Nephron progenitor cell (in vitro differentiated cells): Measurements from ENCODE around the gene S100A8.
"Not testable (repeated sequence)": the region's sequence is repeated elsewhere in the genome, so short reads cannot be mapped to it uniquely, and the experiment has no call there.

Experiments used
- DNase-seq: peaks from one replicate; pipeline ENCODE4 v3.0.0; 2021
- H3K27ac Mint-ChIP-seq: 2 replicates; pipeline ENCODE4 v1.8.0; 2021; ENCODE audit warnings: mild to moderate bottlenecking, moderate library complexity, mixed read lengths
- H3K27me3 Mint-ChIP-seq: 2 replicates; pipeline ENCODE4 v1.8.0; 2021; ENCODE audit warnings: mild to moderate bottlenecking, low read depth, mixed read lengths; ENCODE audit not compliant: poor library complexity
- H3K36me3 Mint-ChIP-seq: 2 replicates; pipeline ENCODE4 v1.8.0; 2021; ENCODE audit warnings: low read depth, mixed read lengths
- H3K4me1 Mint-ChIP-seq: 2 replicates; pipeline ENCODE4 v1.8.0; 2021; ENCODE audit warnings: mixed read lengths
- H3K4me3 Mint-ChIP-seq: 2 replicates; pipeline ENCODE4 v1.8.0; 2021; ENCODE audit warnings: mild to moderate bottlenecking, moderate library complexity, mixed read lengths
- H3K9me3 Mint-ChIP-seq: 2 replicates; pipeline ENCODE4 v1.8.0; 2021; ENCODE audit warnings: mild to moderate bottlenecking, moderate library complexity, mixed read lengths
- TF ChIP-seq, protein P1 (sequence below): fragments of 200-600 bp; sonication (generic); IDR thresholded peaks from 2 replicates; pipeline ENCODE4 v1.5.0; 2021; ENCODE audit warnings: antibody characterized with exemption

S100A8 gene

DNA sequence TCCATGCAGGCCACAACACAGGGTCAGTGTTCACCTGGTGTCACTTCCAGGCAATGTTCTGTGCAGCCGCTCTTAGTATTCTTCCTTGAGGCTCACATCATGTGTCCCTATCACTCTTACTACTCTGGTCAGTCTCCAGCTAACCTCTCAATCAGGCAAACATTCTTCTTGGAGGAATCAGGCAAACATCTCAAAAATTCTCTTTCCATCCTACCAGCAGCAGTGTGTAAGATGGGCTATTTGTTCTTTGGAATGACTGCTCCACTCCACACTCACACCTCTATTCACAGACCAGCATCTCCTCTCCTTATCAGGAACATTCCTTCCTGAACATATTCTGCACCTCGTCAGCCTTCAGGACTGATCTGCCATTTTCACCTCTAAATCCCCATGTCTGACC lies 29.4 kb upstream of the S100A8 start:
- Mint-ChIP-seq H3K36me3 (no peaks in the 10 kb centered on the region), H3K4me3 (no peak overlapping the region), H3K27me3 (peaks cover 23% of the 10 kb centered on the region), H3K4me1 (no peaks in the 10 kb centered on the region), H3K27ac (no peak overlapping the region), H3K9me3 (no peaks in the 10 kb centered on the region)
- TF ChIP-seq, protein P1, sequence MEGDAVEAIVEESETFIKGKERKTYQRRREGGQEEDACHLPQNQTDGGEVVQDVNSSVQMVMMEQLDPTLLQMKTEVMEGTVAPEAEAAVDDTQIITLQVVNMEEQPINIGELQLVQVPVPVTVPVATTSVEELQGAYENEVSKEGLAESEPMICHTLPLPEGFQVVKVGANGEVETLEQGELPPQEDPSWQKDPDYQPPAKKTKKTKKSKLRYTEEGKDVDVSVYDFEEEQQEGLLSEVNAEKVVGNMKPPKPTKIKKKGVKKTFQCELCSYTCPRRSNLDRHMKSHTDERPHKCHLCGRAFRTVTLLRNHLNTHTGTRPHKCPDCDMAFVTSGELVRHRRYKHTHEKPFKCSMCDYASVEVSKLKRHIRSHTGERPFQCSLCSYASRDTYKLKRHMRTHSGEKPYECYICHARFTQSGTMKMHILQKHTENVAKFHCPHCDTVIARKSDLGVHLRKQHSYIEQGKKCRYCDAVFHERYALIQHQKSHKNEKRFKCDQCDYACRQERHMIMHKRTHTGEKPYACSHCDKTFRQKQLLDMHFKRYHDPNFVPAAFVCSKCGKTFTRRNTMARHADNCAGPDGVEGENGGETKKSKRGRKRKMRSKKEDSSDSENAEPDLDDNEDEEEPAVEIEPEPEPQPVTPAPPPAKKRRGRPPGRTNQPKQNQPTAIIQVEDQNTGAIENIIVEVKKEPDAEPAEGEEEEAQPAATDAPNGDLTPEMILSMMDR = no peak
- DNase-seq = no peak

DNA sequence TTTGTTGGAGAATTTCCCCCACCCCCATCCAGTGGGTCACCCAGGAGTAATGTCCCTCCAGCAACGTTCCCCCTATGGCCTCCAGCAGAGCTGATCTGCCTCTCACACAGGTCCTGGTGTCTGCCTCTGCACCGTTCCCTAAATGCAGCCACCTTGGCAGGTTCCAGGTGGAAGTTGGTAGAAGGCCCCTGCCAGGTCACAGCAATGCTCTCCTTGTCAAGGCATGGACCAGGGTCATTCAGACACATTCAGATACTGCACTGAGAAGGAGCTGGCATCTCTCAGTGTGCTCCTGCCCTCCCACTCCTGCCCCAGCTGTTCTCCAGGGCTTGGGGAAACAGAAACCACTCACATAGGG lies 28.5 kb upstream of the S100A8 start:
- not testable (repeated sequence) for H3K9me3 Mint-ChIP-seq, DNase-seq, H3K27ac Mint-ChIP-seq, H3K4me3 Mint-ChIP-seq, H3K36me3 Mint-ChIP-seq, H3K4me1 Mint-ChIP-seq
- peaks cover 19% of the 10 kb centered on the region for H3K27me3 Mint-ChIP-seq

DNA sequence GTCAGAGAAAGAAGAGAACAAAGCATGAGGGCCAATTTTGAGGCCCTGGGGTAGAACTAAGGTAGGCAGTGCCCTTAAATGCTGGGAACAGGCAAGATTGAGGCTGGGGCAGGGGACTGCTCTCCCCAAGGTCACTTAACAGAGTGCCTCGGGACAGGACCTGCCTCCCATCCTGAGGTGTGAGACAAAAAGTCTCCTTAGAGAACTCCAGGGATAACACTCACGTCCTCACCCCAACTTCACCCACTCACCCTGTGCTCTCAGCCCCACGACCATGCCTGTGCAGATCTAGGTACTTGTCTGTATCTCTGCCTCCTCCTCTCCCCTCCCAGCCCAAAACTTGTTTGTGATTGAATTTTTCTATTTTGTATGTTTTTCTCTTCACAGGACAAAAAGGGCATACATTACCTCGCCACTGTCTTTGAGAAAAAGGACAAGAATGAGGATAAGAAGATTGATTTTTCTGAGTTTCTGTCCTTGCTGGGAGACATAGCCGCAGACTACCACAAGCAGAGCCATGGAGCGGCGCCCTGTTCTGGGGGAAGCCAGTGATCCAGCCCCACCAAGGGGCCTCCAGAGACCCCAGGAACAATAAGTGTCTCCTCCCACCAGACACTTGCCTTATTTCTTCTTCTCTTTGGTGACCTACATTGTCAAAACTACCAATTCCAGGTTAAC lies 28.0 kb upstream of the S100A8 start:
- H3K36me3 Mint-ChIP-seq, DNase-seq, H3K9me3 Mint-ChIP-seq, H3K4me3 Mint-ChIP-seq, H3K27ac Mint-ChIP-seq, H3K4me1 Mint-ChIP-seq: not testable (repeated sequence)
- H3K27me3 Mint-ChIP-seq = peaks cover 19% of the 10 kb centered on the region

DNA sequence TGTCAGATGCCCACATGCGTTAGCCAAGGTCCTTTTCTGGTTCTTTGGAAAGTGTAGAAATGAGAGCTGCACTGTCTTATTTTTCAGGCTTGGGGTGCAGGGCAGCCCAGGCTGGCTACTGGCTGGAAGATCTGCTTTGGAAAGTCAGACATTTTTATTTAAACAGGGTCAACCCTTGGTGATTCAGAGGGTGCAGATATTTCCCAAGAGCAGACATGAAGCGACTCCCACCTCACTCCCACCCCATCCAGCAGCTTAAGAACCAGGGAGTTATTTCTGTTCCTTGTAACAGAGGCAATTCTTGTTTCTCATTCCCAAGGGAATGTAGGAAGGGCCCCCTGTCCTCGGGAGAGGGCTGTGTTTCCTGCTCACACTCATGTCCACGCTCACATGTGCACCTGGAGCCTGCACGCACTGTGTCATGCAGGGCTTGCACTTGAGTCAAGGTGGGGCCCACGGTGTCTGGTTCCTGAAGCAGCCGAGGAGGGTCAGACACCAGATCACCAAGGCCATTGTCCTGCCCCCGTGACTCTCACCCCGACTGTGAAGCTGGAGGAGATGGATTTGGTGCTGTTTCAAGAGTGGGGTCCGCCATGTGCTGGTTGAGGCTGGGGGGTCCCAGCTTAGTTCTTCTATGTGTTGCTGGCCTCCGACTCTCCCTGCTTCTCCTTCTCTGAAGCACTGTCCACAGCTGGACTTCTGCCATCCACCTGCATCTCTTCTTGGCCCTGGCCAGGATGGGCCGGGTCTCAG lies 26.4 kb upstream of the S100A8 start:
- H3K36me3 Mint-ChIP-seq = no peaks in the 10 kb centered on the region
- no peaks in the 10 kb centered on the region for H3K4me1 Mint-ChIP-seq
- no peak overlapping the region for H3K4me3 Mint-ChIP-seq
- no peak overlapping the region for H3K27ac Mint-ChIP-seq
- peaks cover 6% of the 10 kb centered on the region for H3K9me3 Mint-ChIP-seq
- H3K27me3 Mint-ChIP-seq = peaks cover 19% of the 10 kb centered on the region
- TF ChIP-seq, protein P1 = no peak
- DNase-seq = no peak

DNA sequence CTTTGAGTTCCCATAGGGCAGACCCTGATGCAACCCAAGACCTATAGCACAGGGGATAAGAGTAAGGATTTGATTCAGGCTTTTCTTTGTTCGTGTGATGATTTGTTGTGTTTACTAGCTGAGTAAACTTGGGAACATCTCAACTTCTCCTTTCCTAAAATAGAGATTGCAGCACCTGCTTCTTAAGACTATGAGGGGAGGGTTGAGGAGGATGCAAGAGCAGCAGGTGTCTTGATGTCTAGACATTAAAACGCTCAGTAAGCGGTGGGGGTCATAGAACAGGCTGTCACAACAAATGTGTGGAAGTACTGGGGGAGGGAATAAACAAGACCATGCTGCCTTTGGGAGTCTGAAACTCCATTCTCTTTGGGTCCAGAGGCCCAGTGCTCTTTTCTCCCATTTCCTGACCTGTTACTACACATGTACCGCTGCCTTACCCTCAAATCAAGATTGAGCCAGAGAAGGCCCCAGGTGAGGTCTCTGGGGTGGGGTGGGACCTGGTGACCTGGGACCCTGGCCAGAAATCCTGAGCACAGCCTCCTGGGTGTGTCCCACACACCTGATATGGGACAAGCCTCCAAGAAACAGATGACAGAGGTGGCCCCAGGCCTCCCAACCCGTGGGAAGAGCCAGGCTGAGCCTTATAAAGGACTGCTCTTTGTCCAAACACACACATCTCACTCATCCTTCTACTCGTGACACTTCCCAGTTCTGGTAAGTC lies 25.1 kb upstream of the S100A8 start, which contains the start of gene S100A7A:
S100A7A (plus strand) TSS at position 671 of the 721 bp plus-strand sequence. CDS start 1,563 bp downstream, outside the sequence.
- H3K36me3 Mint-ChIP-seq = no peaks in the 10 kb centered on the region
- TF ChIP-seq, protein P1 = no peak
- no peak within 1 kb of the TSS for H3K4me3 Mint-ChIP-seq
- no peak for DNase-seq
- no peak within 1 kb of the TSS for H3K27ac Mint-ChIP-seq
- no peaks in the 10 kb centered on the region for H3K4me1 Mint-ChIP-seq
- H3K27me3 Mint-ChIP-seq = peaks cover 25% of the 10 kb centered on the region
- peaks cover 14% of the 10 kb centered on the region for H3K9me3 Mint-ChIP-seq

DNA sequence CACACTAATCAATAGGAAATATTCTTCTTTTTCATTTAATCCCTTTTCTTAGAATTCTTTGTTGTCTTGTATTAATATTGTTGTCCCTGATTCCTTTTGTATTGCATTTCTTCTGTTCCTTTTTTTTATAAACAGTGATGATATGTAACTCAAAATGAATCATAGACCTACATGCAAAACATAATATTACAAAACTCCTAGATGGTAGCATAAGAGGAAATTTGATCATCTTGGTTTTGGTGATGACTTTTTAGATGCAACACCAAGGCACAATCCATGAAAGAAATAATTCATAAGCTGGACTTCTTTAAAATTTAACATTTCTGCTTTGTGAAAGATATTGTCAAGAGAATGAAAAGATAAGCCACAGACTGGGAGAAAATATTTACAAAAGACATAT lies 23.1 kb upstream of the S100A8 start:
- H3K36me3 Mint-ChIP-seq, H3K4me3 Mint-ChIP-seq, H3K27ac Mint-ChIP-seq, H3K4me1 Mint-ChIP-seq, DNase-seq: not testable (repeated sequence)
- Mint-ChIP-seq H3K9me3 (peaks cover 24% of the 10 kb centered on the region), H3K27me3 (peaks cover 33% of the 10 kb centered on the region)

DNA sequence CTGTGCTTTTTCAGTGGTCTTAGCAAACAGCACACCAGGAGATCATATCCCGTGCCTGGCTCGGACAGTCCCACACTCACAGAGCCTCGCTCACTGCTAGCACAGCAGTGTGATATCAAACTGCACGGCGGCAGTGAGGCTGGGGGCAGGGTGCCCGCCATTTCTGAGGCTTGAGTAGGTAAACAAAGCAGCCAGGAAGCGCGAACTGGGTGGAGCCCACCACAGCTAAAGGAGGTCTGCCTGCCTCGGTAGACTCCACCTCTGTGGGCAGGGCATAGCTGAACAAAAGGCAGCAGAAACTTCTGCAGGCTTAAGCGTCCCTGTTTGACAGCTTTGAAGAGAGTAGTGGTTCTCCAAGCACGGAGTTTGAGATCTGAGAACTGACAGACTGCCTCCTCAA lies 16.4 kb upstream of the S100A8 start:
- not testable (repeated sequence) for H3K4me3 Mint-ChIP-seq

DNA sequence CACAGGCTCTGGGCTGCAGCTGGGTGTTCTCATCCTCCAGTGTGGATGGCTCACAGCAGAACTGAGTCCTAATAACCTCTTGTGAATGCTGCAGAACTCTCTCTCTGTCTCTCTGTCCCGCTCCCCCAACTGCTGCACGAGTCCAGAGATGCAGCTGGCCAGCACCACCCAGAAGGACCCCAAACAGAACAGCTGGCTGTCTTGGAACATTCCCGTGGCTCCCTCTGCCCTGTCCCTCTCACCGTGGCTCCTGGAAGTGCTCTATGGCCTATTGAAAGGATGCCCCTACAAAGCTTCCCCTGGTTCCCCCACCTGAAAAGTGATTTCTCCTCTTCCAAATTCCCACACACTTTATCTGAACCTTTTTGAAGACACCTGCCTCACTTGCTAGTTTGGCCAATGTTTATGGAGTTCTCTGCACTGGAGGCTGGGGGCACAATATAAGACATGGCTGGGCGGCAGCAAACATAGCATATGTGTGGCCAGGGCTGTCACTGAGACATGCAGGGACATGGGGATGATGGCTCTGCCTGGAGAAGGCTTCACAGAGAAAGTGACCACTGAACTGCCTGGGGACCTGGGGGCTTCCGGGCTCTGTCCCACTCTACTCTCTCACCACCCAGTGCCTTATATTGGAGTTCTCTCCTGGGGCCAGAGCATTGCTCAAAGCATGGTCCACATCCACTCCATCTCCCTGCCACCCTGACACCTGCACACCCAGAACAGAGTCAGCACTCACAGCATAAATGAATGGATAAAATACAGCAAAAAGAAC lies 15.1 kb upstream of the S100A8 start:
- not testable (repeated sequence) for H3K36me3 Mint-ChIP-seq, H3K4me1 Mint-ChIP-seq

More for the DNA sequence above, 16.4 kb upstream of the S100A8 start:
- H3K4me1 Mint-ChIP-seq, DNase-seq, H3K36me3 Mint-ChIP-seq, H3K27ac Mint-ChIP-seq: not testable (repeated sequence)
- Mint-ChIP-seq H3K9me3 (peaks cover 35% of the 10 kb centered on the region), H3K27me3 (peaks cover 23% of the 10 kb centered on the region)

More for the DNA sequence above, 15.1 kb upstream of the S100A8 start:
- H3K4me3 Mint-ChIP-seq, DNase-seq, H3K27ac Mint-ChIP-seq: not testable (repeated sequence)
- H3K9me3 Mint-ChIP-seq = peaks cover 31% of the 10 kb centered on the region
- H3K27me3 Mint-ChIP-seq = peaks cover 17% of the 10 kb centered on the region
